LHCN-M2 (cell line): ENCODE results near the gene RACGAP1. TPM values are rescaled to one million over a fixed set of nuclear protein-coding genes. Genes with fewer than 3 reads are reported as not detected.
"Not testable (repeated sequence)": the region's sequence is repeated elsewhere in the genome, so short reads cannot be mapped to it uniquely, and the experiment has no call there.

Experiments
- DNase-seq: peaks from one replicate; pipeline ENCODE4 v3.0.0-alpha.2; 2012; ENCODE audit warnings: low read depth
- total RNA-seq: library from RNA; depleted of rRNA; stranded (reverse); fragments of >200 nt; gene quantifications from 2 replicates; pipeline ENCODE4 v1.2.3, GENCODE V29; 2014

RACGAP1 gene
- total RNA-seq, 1 experiment from 2014 or later: 177 TPM

DNA sequence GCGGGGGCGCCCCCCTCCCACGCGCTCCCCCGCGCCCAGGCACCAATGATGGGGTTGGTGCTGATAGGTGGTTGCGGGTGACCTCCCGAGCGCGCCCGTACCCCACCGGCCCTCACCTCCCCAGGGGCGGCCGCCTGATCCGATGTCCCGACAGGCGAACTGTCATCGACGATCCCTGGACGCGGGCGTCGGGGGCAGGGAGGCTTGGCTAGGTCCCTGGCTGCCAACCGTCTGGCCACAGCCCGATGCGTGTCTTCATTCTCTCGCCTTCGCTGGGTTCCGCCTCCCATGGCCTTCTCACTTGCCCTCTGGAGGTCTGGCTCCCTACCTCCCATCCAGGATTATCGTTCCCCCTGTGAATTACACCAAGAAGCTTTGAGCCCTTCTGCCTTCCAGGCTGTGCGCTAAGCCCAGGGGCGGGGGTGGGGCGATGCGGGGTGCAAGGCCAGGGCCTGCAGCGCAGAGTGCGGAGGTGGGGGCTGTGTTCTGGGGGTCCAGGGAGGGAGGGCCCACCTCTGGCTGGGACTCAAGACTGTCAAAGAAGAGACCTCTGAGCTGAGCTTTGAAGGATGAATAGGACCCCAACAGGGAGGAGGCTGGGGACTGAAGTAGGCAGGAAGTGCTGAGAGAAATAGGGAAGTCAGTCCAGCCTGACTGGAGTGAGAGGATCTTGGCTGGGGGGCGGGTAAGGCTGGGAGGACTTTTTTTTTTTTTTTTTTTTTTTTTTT is 7.7 kb upstream of the RACGAP1 start:
- no peak for DNase-seq

DNA sequence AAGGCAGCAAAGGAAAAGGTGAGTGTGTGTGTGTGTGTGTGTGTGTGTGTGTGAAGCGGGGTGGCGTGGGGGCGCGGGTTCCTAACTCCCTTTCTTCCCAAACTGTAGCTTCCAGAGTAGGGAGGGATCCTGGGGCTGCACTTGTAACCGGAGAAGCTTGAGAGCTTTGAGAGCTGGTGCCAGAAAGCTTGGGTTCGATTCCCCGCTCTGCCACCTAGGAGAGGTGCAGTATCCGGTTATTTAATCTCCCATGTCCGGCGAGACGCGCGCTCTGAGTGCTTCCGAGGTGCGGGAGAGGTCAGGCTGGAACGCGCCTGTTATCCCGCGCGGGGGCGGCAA is 7.2 kb upstream of the RACGAP1 start:
- DNase-seq: no peak

DNA sequence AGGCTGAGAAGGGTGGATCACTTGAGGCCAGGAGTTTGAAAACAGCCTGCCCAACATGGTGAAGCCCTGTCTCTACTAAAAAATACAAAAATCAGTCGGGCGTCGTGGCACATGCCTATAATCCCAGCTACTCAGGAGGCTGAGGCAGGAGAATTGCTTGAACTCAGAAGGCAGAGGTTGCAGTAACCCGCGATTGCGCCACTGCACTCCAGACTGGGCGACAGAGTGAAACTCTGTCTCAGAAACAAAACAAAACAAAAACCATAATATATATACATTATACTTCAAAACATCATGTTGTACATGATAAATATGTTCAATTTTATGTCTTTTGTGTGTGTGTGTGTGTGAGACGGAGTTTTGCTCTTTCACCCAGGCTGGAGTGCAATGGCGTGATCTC is 5.2 kb upstream of the RACGAP1 start:
- not testable (repeated sequence) for DNase-seq

DNA sequence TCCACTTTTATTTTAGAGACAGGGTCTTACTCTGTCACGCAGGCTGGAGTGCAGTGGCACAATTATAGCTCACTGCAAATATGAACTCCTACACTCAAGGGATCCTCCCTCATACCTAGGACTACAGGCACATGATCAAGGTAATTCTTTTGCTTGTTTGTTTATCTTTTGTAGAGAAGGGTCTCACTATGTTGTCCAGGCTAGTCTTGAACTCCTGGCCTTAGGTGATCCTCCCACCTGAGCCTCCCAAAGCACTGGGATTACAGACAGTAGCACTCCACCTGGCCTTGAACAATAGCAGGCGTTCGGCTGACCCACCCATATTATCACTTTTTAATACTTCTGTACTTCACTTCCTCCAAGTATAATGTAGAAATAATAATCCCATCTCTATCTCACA is 1.4 kb upstream of the RACGAP1 start:
- DNase-seq: no peak

DNA sequence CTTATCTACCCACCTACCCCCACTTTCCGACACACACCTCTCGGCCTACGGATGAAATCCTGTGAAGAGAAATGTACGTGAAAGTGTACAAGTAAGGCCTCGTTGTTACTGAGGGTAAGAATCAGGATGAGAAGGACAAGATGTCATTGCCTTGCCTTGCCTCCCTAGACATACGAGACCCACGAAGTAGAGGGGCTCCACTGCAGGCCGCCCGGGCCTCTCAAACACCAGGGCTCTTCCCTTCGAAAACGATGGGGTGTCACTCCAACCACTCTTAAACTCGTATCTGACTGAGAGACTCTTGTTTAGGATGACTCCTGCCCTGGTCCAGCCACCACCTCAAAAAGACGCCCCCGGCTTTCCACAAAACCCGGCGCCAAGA is 498 bp downstream of the RACGAP1 start:
- DNase-seq: no peak

DNA sequence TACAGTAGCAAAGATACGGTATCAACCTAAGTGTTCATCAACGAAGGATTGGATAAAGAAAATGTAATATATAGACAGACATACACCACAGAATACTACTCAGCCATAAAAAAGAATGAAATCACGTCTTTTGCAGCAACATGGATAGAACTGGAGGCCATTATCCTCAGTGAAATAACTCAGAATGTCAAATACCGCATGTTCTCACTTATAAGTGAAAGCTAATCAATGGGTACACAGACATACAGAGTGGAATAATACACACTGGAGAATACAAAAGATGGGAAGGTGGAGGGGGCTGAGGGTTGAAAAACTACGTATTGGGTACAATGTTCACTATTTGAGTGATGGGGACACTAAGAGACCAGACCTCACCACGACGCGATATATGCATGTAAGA is 1.1 kb downstream of the RACGAP1 start:
- no peak for DNase-seq

DNA sequence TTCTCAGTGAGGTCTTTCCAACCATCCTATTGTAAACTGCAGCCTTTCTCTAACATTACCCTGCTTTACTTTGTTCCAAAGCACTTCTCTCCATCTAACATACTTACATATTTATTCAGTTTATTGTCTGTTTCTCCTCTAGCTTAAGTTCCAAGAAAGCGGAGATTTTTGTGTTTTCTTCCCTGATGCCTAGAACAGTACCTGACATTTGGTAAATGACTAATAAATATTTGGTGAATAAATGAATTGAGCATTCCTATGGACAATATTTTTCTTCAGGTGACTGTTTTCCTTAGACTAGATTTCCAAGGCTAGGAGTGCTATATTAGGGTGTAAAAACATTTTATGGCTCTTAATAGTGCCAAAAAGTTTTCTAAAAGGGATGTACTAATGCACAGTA is 2.4 kb downstream of the RACGAP1 start:
- no peak for DNase-seq

DNA sequence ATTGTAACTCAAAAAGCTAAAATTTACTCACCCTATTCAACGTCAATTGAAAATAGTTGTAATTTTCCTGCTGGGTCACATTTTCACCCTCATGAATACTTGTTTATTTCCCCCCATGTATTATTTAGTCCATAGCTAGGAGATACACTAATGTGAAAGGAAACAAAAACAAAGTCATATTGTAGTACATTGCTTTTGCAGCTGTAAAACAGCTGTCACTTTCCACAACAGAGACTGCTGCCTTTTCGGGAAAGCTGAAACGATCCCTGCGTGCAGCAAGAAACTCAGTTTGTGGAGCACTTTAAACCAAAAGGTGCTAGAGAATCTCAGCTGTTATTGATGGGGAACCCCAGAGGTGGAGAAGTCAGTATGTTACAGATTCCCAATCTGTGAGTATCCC is 4.3 kb downstream of the RACGAP1 start:
- DNase-seq: peak; percentile 75

DNA sequence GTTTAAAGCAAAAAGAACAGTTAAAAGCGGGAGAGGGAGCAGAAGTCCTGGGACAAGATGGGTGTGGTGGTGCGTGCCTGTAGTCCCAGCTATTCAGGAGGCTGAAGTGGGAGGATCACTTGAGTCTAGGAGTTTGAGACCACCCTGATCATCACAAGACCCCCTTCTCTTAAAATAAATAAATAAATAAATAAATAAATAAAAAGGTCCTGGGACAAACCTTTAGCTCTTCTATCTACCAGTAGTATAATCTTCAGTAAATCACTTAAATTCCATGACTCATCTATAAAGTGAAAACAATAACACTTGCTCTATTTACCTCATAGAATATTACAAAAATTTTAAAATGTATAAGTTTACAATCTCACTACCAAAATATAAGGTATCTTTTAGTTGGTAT is 5.8 kb downstream of the RACGAP1 start:
- no peak for DNase-seq

DNA sequence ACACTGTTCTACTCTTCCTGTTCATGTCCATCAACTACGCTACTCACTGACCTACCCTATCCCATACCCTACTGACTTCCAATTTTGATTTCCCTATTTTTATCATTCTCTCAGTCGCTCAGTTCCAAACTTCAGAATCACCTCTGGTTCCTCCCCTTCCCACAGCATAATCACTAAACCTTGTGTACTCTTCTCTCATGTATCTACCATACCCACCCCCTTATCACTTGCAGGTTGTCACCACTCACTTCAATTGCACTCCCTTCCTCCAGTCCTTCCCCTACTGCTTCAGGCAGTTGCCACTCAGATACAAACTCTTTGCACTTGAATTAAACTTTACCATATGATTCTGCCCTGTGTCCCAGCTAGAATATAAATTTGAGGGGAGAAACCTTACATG is 6.3 kb downstream of the RACGAP1 start:
- DNase-seq: no peak

DNA sequence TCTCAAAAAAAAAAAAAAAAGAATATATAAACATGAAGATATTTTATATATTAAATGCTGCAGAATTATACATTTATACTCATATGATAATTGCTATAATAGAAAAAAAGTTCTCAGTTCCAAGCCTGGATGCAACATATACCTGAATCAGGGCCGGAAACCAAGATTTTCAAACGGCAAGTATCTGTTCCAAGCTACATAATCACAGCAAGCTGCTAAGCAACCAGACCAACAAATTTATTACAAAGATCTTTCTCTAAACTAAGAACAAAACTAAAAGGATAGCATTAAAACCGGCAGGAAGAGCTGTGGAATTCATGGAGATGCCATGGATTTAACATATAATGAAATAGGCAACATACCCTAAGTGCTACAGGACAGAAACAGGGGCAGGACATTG is 7.1 kb downstream of the RACGAP1 start:
- no peak for DNase-seq

DNA sequence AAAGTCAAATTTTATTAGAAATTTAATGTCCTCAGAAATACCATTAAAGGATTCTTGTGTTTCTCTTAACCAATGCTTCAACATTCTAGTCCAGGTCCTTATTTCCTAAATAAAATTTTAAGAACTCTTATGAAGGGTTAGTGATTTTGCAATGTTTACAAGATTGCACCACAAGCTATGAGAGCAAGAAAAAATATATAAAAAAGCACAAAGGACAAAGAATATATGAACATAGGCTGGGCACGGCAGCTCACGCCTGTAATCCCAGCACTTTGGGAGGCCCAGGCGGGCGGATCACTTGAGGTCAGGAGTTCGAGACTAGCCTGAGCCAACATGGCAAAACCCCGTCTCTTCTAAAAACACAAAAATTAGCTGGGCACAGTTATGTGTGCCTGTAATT is 7.7 kb downstream of the RACGAP1 start:
- peak; percentile 24 for DNase-seq

DNA sequence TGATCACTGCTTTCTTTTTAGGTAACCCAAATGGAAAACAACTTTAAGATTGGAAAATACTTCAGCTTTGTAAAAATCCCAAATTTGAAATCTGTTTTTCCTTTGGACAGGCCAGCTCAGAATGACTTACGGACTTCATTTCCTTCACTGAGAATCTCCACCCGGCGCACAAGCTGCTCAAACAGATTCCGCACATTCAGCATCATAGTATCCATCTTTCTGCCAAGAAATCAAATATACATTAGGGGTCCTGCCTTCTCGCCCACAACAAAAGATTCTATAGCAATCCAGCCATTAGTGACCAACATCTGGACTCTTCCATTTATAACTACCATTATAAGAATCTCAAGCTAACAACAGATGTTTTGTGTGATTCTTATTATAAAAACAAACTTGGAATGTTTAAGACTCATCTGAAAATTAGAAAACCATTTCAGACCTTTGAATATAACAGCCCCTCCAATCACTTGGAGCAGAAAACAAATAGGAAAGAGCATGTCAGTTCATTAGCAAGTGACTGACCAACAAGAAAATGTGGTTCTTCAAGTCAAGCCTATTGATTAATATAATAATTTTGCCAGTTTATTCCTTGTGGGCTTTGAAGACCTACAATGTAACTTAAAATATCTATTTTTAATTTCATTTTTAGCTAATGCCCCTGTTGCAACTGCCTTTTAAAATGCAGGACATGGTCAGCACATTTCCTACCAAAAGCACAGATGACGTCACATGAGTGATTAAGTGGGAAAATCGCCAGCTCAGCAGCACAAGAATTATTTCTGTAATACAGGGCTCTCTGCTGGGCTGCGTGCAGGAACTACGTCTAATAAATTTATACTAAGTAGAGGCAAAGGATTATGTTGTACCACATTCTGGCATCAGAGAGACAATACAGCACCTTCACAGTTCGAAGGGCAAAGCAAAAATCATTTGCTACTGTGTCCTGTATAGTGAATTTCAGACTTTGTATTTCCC is 8.5 kb downstream of the RACGAP1 start:
- peak; percentile 81 for DNase-seq

DNA sequence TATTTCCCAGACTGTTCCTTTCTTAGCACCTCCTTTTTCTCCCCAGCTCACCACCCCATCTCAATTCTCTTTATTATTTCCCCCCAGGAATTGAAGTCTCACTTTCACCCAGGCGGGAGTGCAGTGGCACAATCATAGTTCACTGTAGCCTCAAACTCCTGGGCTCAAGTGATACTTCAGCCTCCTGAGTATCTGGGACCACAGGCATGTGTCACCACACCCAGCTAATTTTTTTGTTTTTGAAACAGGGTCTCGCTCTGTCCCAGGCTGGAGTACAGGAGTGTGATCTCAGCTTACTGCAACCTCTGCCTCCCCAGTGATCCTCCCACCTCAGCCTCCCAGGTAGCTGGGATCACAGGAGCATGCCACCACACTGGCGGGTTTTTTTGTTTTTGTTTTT is 11.0 kb downstream of the RACGAP1 start:
- DNase-seq: no peak

DNA sequence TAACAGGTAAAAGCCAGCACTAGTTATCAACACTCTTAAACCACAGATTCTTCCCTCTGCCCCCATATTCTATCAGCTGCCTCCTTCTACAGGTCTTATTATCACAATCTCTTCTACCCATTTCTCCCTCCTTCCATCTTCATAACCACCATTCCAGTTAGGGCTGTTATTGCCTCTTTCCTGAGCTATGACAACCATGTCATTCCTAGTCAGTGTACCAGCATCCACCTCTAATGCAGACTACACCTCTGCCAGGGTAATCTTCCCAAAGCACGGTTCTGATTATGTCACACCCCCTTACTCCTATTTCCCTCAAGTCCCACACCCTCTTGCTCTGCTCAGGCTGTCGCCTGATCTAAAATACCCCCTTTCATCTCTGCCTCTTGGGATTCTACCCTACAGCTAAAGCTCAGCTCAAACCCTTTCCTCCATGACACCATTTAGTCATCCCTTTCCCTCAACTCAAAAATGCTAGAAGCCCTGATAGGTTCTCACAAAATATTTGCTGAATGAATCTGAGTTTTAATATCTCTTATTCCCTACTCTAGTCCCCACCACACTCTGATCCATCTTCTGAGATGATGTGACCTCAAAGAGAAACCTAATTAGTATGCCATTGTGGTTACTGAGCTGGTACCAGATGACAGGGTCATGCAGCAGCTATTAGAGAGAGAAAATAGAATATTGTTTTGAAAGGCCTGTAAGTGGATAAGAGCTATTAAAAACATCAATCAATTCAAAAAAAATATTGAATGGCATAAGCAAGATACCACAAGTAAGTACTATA is 11.7 kb downstream of the RACGAP1 start:
- peak; percentile 32 for DNase-seq

DNA sequence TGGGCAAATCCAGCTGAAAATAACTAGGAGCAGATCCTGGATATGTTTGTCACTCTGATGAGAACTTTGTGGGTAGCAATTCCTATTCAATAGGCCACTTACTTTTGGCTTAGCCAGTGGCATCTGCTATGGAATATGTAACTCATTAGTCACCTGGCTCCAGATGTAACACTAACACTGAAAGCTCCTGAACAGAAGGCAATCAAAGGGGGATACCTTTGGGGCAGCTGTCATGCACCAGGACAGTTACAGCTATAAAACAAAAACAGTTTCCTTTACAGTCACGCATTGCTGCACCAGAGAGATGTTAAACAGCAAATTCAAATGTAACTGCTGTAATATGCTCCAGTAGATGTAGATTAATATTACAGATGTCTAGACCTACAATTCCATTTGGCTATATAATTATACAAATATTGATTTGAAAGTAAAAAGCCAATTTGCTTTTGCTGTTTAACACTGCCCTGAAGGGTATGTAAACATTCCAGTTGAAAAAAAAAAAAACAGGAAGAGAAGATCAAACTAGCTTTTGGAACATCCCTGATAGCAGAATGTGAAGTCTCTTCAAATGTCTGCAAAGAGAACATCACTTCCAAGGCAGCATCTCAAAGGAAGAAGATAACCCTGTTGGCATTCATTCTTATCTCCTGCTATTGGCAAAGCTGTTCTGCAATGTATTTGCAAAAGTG is 18.4 kb downstream of the RACGAP1 start:
- DNase-seq: peak; percentile 69

DNA sequence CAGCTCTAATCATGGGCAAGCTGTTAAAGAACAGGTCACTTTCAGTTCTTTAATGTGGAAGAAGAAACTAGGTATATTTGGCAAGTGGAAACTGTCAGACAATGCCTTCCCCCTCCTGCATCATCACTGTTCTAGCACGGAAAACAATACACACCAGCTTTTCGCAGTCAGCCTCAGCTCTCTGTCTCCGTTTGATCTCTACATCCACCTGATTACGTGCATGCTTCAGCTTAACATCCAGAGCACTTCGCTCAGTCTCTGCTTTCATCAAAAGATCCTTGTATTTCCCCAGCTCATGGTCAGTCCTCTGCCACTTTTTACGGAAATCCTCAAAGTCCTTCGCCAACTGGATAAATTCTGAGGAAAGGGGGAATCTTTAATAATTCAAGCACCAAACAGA is 19.0 kb downstream of the RACGAP1 start:
- DNase-seq: no peak

DNA sequence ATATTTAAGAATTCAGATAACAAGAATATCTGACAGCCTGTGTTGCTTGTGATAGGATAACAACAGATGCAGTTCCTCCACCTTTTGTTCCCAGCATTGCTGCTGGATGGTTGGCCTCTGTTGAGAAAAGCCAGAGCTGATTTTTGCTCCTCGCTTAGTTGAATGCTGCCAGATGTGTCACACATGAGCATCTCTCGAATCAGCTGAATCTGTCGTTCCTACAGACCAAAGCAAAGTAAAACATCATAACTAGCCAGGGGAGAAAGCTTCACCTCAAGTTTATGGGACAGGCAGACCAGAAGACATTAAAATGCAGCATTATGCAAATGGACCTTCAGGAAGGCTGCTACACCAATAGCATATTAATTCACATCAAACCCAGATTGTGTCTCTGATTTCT is 20.1 kb downstream of the RACGAP1 start:
- no peak for DNase-seq

DNA sequence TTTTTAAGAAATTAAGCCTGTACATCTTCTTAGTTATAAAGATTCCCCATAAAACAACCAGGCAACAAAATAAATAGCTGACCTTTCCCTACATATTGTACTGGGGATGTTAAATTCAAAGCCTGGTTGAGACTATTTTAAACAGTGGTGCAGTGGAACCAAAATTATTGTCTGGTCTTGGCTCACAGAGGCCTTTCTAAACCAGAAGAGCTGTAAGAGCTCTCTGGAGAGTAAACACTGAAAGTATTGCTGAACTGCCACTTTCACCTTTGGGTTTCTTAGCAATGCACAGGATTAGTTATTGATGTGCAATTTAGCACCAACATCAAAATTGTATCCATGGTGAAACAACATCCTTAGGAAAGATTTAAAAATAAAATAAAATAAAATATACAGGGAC is 20.6 kb downstream of the RACGAP1 start:
- DNase-seq: no peak

DNA sequence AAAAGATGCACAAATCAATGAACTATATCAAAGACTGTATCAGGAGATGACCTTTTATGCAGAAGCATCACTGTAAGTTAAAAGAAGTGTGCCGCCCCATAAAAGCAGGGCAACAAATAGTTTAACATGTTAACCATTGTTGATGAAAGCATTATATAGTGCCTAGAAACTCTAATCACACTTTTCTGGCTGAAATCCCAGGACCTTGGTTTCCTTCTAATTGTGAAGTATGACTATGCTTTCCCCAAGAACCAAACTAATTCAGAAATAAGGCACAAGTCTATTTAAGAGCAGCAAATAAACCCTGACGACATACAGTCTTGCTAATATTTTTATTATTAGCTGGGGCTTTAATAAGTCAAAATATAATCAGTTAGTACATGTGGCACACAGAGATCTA is 21.7 kb downstream of the RACGAP1 start:
- no peak for DNase-seq

DNA sequence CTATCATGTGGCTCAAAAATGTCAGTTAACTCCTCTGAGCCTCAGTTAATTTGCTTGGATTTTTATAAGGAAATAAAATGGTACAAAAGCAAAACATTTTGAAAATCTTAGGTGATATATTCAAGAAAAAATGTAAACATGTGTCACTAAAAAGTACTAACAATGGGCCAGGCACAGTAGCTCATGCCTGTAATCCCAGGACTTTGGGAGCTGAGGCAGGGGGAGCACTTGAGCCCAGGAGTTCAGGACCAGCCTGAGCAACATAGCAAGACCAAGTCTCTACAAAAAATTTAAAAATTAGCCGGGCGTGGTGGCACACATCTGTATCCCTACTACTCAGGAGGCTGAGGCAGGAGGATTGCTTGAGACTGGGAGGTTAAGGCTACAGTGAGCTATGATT is 26.8 kb downstream of the RACGAP1 start:
- DNase-seq: no peak

DNA sequence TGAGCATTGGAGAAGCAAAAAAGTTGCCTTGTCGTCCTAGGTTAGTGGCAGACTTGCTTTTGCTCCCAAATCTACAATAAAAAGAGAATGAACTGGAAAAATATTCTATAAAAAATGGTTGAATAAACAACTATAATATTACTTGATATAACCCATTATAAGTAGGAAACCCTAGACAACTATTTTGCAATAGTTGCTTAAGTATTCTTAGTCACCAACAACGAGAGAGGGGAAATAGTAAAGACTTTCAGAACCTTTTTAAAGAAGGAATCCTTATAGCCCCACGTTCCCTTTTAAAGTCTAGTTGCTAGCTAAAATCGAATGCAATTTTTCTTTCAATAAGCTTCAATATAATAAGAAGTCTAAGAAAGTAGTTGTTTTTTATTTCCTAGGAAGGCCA is 35.0 kb downstream of the RACGAP1 start:
- peak; percentile 37 for DNase-seq
